DMS 273 (cell line): ENCODE data around the gene CMTM8.
"Not testable (repeated sequence)": the region's sequence is repeated elsewhere in the genome, so short reads cannot be mapped to it uniquely, and the experiment has no call there.

Experiments used
- DNase-seq: peaks from one replicate; lab custom pipeline; 2025; ENCODE audit not compliant: unreplicated experiment; lab: John Stamatoyannopoulos, UW

CMTM8 gene, protein sequence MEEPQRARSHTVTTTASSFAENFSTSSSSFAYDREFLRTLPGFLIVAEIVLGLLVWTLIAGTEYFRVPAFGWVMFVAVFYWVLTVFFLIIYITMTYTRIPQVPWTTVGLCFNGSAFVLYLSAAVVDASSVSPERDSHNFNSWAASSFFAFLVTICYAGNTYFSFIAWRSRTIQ

DNA sequence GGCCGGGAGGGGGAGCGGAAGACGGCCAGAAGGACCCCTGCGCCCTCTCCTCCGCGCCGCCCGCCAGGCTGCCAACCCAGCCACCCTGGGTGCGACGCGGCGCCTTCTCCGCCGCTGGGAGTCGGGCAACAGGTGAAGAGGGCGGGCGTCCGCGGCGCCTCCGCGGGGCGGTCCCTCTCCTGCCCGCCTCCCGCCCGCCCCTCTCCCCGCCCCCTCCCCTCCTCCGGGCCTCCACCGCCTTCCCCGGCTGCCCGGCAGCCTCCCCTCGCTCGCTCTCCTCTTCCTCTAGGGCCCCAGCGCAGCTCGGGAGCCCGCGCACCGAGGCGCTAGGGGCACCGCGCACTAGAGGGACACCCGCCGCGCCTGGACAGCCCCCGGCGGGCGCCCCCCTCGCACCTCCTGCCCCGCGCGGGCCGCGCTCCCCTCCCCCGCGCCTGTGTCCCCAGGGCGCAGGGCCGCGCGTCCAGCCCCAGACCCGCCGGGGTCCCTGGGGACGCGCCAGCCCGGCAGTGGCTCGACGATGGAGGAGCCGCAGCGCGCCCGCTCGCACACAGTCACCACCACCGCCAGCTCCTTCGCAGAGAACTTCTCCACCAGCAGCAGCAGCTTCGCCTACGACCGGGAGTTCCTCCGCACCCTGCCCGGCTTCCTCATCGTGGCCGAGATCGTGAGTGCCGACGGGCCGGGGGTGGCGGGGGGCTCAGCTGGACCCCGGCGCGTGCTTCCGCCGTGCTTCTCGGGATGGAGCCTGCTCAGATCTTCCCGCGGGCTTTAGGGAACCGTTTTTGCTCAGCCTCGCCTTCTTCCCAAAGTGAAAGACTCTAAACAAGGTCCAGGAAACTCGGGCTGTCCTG, at the start of gene CMTM8:
Gene CMTM8, plus strand, starts transcription at position 228 of the 854 bp plus-strand sequence. Its CDS starts 293 bp downstream, at position 521.
- peak; percentile 76 for DNase-seq

GRCh38 chr3:32189693-32190092, 48.8 kb upstream of the CMTM8 start:
- DNase-seq: no peak

- not testable (repeated sequence) for DNase-seq
Observed at GRCh38 chr3:32190556-32190955, 47.9 kb upstream of the CMTM8 start.

- DNase-seq: no peak
Observed at GRCh38 chr3:32193101-32193500, 45.4 kb upstream of the CMTM8 start.

DNA sequence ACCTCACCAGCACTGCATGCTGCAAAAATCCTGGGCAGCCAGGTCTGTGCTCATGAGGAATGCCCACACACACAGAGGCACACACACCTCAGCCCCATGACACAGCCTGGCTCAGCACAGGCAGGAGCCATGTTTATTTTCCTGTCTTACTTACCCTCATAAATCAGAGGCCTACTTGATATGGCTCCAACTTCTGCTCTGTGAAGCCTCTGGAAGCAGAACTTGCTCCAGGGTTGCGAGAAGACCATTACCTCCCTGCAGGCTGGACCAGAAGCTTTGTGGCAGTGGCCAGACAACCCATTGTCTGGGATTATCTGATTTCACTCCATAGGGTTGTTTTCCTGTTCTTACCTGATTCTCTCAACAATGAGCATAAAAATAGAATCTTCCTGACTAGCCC, 43.8 kb upstream of the CMTM8 start:
- DNase-seq: no peak

GRCh38 chr3:32195995-32196540, 42.4 kb upstream of the CMTM8 start:
- DNase-seq: no peak

- DNase-seq: no peak
Observed at GRCh38 chr3:32197991-32198390, 40.5 kb upstream of the CMTM8 start.

DNA sequence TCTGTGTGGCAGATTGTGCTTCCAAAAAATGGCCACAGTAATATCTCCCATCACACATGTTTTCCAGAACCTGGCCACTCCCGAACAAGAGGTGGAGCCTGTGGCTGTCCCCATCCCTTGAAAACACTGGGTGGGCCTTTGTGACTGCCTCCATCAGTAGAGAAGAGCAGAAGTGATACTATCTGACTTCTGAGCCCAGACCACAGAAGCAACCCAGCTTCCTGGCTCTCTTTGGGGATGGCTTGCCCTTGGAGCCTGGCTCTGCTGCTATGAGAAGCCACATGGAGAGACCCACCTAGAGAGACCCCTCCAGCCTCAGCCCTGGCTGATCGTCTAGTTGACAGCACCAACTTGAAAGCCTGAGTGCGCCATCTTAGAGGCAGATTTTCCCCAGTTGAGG, 39.8 kb upstream of the CMTM8 start:
- DNase-seq: no peak

- peak; percentile 11 for DNase-seq
Observed at GRCh38 chr3:32200490-32200889, 38.0 kb upstream of the CMTM8 start.

DNA sequence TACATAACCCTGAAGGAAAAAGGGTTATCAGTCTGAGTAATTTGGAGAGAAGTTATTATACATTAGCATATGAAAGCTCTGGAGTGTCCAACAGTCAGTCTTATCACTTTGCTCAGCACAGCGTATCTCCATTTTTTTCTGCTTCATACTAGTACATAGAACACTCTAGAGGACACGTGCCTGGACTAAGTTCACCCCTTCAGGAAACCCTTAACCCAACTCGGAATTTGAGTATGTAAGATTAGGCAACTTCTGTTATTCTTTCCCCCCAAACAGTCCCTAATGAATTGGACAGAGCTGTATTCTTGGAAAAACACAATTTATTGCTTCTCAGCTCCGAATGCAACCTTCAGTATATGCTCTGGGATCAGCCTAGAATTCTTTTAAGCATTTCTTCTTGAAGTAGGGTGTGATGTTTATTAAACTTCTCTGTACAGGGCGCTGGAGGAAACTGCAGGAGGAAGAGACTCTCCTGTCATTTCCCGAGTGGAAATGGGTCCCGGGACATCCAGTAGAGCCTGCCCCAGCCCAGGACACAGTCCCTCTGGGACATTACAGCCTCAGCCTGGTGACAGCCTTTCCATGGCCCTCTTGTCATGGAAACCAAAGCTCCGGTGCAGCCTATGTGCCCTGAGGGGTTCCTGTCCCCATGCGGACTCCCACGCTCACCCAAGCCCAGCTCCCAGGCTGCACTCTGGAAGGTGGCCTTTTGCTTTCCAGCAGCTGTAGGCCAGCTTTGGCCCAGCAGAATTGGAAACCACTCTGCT, 37.3 kb upstream of the CMTM8 start:
- no peak for DNase-seq

DNA sequence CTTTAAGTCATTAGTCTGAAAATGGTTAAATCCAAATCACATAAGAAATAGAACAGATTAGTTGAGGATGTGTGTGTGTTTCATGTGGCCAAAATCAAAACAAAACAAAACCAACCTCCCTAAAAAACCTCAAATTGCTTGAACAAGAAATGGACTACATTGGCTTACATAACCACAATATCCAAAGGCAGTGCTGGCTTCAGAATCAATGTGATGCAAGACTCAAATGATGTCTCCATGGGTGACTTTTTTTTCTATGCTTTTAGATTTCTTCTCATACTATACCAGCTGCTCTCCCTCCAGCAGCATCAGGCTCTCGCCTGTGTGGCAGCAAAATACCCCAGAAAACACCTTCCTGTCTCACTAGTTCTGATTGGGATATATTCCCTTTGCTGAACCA, 36.0 kb upstream of the CMTM8 start:
- no peak for DNase-seq

DNA sequence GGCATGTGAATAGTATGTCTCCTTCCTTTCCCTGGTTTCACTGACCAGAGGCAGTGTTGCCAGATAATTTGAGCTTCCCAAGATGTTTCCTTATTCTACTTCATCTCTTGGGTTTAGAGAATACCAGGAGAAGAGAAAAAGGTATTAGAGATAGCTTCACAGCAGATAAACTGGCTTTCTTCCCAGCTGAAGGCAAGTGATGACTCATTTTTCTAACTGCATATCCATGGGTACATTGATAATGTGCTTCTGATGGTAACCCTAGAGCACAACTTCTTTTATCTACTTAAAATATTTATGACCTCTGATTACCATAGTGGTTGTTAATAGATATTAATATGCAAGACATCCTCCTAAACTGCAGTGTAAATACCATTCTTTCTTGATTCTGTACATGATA, 34.6 kb upstream of the CMTM8 start:
- DNase-seq: no peak

DNA sequence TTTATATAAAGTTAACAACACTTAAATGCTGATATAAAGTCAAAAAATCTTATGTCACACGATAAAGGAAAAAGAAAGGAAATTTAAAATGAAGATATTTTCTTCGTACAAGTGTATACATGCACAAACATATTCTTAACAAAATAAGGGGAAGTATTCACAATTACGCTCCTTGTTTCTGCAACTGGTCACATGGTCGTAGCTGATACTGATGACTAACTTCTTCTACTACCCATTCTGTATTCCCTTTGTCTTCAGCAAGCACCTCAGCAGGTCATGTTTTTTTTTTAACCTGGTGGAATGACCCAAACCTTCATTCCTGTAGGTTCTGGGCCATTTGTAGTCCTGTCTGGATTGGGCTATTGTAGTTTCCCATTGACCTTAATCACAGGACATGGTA, 30.0 kb upstream of the CMTM8 start:
- DNase-seq: no peak

GRCh38 chr3:32215185-32215584, 23.3 kb upstream of the CMTM8 start:
- DNase-seq: no peak

DNA sequence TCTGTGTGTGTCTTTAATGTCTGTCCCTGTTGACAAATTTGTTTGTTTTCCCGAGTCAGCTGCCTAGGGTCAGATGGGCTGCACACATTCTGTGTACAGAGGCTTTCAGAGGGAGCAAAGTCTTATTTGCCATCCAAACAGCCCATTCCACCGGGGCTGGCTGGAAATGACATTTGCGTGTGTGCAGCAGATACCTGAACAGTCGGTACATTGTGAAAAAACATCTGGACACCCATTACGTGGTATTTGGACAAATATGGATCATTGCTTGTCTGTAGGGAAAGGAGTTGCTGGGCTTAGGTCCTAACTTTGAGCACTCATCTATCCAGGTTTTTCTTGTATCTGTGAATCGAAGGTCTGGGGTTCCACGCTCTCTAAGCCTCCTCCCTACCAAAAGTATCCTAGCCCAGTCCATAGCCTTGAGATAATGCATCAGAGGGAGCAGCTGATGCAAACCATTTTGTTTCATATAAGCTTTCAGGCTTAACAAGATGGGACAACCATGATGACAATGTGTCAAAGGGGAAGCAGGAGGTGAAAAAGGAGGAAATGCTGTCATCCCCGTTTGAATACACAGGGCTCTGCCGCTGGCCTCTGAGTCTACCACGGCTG, 22.2 kb upstream of the CMTM8 start:
- DNase-seq: no peak

GRCh38 chr3:32217339-32217738, 21.1 kb upstream of the CMTM8 start:
- no peak for DNase-seq

GRCh38 chr3:32219537-32219936, 18.9 kb upstream of the CMTM8 start:
- DNase-seq: no peak

- no peak for DNase-seq
Observed at GRCh38 chr3:32220006-32220405, 18.5 kb upstream of the CMTM8 start.

GRCh38 chr3:32222950-32223349, 15.5 kb upstream of the CMTM8 start:
- DNase-seq: no peak

- no peak for DNase-seq
Observed at GRCh38 chr3:32224016-32224516, 14.4 kb upstream of the CMTM8 start.
